HFFc6 (cell line): ENCODE measurements around the gene IFT122. TPM values are rescaled to one million over a fixed set of nuclear protein-coding genes. Genes with fewer than 3 reads are reported as not detected.

Experiments used
- DNase-seq: peaks from one replicate; pipeline ENCODE4 v3.0.0-alpha.2; 2018
- H3K27ac Mint-ChIP-seq: 2 replicates; pipeline ENCODE4 v1.8.0; 2020; ENCODE audit warnings: mild to moderate bottlenecking, mixed read lengths
- H3K27me3 Mint-ChIP-seq: 2 replicates; pipeline ENCODE4 v1.8.0; 2021; ENCODE audit warnings: mild to moderate bottlenecking, moderate library complexity, mixed read lengths; ENCODE audit not compliant: insufficient read depth
- H3K36me3 Mint-ChIP-seq: 2 replicates; pipeline ENCODE4 v1.8.0; 2021; ENCODE audit warnings: low read depth, mixed read lengths
- H3K4me1 Mint-ChIP-seq: 2 replicates; pipeline ENCODE4 v1.8.0; 2020; ENCODE audit warnings: low read depth, mixed read lengths
- H3K4me3 Mint-ChIP-seq: 2 replicates; pipeline ENCODE4 v1.8.0; 2020; ENCODE audit warnings: mild to moderate bottlenecking, moderate library complexity, mixed read lengths
- H3K9me3 Mint-ChIP-seq: 2 replicates; pipeline ENCODE4 v1.8.0; 2020; ENCODE audit warnings: mild to moderate bottlenecking, mixed read lengths
- total RNA-seq, 6 experiments: library from RNA; stranded (reverse); fragmentation: NEBNext Ultra II Directional; extraction: Animal tissue kit (Norgen Biotek cat#: 25700); gene quantifications; 2 replicates in 1 of 6; 3 replicates in 5 of 6; pipeline ENCODE4 v1.2.3, GENCODE V29; 2021
- TF ChIP-seq, protein P1 (sequence below): fragments of 200-600 bp; sonication (generic); IDR thresholded peaks from 2 replicates; pipeline ENCODE4 v1.5.0; 2021; ENCODE audit warnings: antibody characterized with exemption, mild to moderate bottlenecking

Gene IFT122
- total RNA-seq, 6 experiments from 2014 or later: 12.2 to 18.8 (median 18.2) TPM

DNA sequence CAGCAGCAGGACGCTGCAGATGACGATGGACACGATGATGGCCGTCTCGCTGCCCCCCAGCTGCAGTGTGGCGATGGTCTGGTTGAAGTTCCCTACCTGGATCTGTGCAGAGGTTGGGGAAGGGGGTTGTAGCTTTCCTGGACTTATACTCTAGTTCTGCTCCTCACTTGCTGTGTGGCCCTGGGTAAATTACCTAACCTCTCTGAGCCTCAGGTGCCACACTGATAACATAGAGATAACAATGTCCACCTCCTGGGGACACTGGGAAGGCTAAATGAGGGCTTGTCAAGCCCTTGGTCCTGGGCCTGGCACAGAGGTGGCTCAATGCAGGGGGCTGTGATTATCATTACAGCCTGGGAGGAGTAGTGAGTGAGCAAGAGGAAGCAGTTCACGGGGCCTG is 129.8 kb downstream of the IFT122 start:
- H3K36me3 Mint-ChIP-seq: peaks cover 5% of the 10 kb centered on the region; the same call in 1 of the 2 replicates
- H3K9me3 Mint-ChIP-seq: no peaks in the 10 kb centered on the region
- H3K4me1 Mint-ChIP-seq: 0 out of 2 replicates have a peak, but pooled peaks cover under 1% of the 10 kb centered on the region
- H3K27me3 Mint-ChIP-seq: no peaks in the 10 kb centered on the region; the same call in 1 of the 2 replicates
- H3K4me3 Mint-ChIP-seq: no peak overlapping the region
- H3K27ac Mint-ChIP-seq: peak overlapping the region; percentile 12; the same call in 1 of the 2 replicates
- no peak for DNase-seq
- TF ChIP-seq, protein P1, sequence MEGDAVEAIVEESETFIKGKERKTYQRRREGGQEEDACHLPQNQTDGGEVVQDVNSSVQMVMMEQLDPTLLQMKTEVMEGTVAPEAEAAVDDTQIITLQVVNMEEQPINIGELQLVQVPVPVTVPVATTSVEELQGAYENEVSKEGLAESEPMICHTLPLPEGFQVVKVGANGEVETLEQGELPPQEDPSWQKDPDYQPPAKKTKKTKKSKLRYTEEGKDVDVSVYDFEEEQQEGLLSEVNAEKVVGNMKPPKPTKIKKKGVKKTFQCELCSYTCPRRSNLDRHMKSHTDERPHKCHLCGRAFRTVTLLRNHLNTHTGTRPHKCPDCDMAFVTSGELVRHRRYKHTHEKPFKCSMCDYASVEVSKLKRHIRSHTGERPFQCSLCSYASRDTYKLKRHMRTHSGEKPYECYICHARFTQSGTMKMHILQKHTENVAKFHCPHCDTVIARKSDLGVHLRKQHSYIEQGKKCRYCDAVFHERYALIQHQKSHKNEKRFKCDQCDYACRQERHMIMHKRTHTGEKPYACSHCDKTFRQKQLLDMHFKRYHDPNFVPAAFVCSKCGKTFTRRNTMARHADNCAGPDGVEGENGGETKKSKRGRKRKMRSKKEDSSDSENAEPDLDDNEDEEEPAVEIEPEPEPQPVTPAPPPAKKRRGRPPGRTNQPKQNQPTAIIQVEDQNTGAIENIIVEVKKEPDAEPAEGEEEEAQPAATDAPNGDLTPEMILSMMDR: no peak

Other genes with a start within 250 kb of the IFT122 start
- gene COPG1, start 190.6 kb upstream of the IFT122 start, total RNA-seq: 100 to 1,000 TPM; 316 to 393 (median 342) TPM
- gene HMCES, start 161.4 kb upstream of the IFT122 start, total RNA-seq: 10 to 100 TPM; 28.3 to 33.9 (median 31.4) TPM
- gene EFCAB12, start 11.6 kb upstream of the IFT122 start, total RNA-seq: under 1 TPM in 5 of 6 experiments, not detected in 1; 0.09 to 0.14 (median 0.12) TPM
- gene MBD4, start 276 bp upstream of the IFT122 start, total RNA-seq: 10 to 100 TPM; 18.7 to 25.7 (median 21.8) TPM
- not detected for gene RHO, start 88.4 kb downstream of the IFT122 start, total RNA-seq
- gene H1-8, start 103.0 kb downstream of the IFT122 start, total RNA-seq: not detected
- 100 to 1,000 TPM in 5 of 6 experiments, 10 to 100 TPM in 1; 86.7 to 118 (median 108) TPM for gene PLXND1, start 166.5 kb downstream of the IFT122 start, total RNA-seq